ENCODE results near the gene RABL3.

GRCh38 chr3:120652896-120653545 is 89.3 kb downstream of the RABL3 start:
- TF ChIP-seq CTCF (IDR thresholded peaks at IDR 0.05), result no peak
- no peak for TF ChIP-seq POLR2A (IDR thresholded peaks at IDR 0.05)

Measured in sigmoid colon (tissue), 3 donors.